22Rv1 (cell line): ENCODE measurements around the gene SPEG.

Experiments
- H3K27ac ChIP-seq: fragments of 450-650 bp; 2 replicates; pipeline ENCODE4 v1.5.1; 2017
- ZFX ChIP-seq: fragments of 450-650 bp; IDR thresholded peaks from 2 replicates; pipeline ENCODE4 v1.6.1; 2017; ENCODE audit warnings: antibody characterized with exemption, borderline replicate concordance
- TF ChIP-seq, protein P1 (sequence below): fragments of 450-650 bp; IDR thresholded peaks from 2 replicates; pipeline ENCODE4 v1.5.1; 2017; ENCODE audit warnings: mild to moderate bottlenecking

The SPEG gene

DNA sequence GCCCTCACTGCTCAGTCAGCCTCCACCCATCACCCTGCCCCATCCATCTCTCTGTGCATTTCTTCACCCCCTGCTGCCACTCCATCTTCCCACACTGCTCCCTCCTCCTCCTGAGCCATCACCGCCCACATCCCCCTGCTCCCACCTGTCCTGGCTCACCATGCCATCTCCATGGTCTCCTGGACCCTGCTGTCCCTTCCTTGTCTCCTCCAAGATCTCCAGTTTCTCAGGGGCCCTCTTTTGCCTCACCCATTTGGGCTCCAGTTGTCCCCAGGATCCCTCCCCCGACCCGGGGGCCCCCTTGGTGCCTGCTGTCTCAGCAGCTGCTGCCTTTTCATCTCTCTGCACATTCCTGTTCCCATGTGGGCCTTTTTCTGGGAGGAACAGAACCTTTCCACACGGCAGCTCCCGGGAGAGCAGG lies 10.6 kb downstream of the SPEG start:
- no peak overlapping the region for H3K27ac ChIP-seq
- TF ChIP-seq, protein P1, sequence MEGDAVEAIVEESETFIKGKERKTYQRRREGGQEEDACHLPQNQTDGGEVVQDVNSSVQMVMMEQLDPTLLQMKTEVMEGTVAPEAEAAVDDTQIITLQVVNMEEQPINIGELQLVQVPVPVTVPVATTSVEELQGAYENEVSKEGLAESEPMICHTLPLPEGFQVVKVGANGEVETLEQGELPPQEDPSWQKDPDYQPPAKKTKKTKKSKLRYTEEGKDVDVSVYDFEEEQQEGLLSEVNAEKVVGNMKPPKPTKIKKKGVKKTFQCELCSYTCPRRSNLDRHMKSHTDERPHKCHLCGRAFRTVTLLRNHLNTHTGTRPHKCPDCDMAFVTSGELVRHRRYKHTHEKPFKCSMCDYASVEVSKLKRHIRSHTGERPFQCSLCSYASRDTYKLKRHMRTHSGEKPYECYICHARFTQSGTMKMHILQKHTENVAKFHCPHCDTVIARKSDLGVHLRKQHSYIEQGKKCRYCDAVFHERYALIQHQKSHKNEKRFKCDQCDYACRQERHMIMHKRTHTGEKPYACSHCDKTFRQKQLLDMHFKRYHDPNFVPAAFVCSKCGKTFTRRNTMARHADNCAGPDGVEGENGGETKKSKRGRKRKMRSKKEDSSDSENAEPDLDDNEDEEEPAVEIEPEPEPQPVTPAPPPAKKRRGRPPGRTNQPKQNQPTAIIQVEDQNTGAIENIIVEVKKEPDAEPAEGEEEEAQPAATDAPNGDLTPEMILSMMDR: no peak

DNA sequence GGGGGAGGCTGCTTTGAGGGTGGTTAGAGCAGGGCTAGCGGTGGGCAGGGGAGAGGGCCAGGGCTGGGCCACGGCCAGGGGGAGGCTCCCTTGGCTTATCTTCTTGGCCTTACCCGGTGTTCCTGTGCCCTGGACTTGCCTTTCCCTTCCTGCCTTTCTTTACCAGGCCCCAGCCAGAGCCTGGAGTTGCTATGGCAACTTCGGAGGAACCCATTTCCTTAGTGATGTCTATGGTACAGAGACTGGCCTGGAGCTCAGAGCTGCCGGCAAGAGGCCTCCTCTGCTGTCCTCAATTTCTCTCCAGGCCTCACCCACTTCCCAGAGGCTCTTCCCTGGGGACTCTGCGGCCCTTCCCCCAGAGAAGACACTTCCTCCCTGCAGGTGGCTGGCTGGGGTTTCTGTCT lies 11.5 kb downstream of the SPEG start:
- no peak overlapping the region for H3K27ac ChIP-seq
- no peak for TF ChIP-seq ZFX

DNA sequence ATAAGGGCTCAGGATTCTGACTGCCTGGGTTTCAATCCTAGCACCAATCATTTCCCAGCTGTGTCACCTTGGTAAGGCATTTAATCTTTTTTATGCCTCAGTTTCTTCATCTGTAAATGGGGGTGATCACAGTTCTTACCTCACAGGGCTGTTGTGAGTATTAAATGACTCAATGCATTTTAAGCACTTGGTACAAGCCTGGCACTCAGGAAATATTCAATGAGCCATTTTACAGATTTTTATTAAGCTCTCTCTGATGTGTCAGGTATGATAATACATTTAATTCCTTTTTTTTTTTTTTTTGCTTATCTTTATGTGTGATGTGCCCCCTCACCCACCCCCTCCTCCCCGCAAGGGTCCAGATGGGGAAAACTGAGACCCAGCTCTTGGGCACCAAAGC lies 12.0 kb downstream of the SPEG start:
- TF ChIP-seq, protein P1: no peak
- no peak for TF ChIP-seq ZFX
- no peak overlapping the region for H3K27ac ChIP-seq

DNA sequence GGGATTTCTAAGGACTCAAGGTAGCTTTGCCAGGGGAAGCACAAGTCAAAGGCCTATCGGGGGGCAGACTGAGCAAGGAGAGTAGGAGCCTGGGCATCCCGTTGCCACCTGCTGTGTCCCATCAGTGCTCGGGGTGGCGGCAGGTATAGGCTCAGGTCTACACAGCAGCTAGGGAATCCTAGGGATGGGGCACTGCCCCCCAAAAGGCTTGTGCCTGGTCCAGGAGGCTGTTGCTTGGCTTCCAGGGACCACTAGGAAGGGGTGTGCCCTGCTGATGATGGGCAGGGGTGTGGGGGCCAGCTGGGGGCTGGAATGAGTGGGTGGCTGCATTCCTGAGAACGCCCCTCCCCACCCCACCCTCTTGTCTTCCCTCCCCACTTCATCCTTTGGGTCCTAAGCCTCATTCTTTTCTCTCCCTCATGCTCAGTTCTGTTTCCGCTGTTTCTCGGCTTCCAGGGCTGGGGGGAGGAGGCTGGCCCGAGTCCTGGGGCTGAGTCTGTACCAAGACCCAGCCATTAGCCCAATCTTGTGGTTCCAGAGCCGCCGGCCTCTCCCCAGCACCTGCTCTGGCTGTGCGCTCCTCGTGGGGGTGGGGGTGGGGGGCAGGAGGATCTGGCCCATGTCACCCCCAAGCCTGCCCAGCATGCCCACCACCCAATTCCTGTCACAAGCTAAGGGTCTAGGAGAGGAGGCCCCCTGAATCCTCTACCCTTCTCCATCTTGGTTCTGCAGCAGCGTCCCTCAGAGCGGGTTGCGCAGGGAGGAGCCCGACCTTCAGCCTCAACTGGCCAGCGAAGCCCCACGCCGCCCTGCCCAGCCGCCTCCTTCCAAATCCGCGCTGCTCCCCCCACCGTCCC lies 12.8 kb downstream of the SPEG start:
- H3K27ac ChIP-seq: no peak overlapping the region
- no peak for TF ChIP-seq ZFX
- TF ChIP-seq, protein P1: no peak

DNA sequence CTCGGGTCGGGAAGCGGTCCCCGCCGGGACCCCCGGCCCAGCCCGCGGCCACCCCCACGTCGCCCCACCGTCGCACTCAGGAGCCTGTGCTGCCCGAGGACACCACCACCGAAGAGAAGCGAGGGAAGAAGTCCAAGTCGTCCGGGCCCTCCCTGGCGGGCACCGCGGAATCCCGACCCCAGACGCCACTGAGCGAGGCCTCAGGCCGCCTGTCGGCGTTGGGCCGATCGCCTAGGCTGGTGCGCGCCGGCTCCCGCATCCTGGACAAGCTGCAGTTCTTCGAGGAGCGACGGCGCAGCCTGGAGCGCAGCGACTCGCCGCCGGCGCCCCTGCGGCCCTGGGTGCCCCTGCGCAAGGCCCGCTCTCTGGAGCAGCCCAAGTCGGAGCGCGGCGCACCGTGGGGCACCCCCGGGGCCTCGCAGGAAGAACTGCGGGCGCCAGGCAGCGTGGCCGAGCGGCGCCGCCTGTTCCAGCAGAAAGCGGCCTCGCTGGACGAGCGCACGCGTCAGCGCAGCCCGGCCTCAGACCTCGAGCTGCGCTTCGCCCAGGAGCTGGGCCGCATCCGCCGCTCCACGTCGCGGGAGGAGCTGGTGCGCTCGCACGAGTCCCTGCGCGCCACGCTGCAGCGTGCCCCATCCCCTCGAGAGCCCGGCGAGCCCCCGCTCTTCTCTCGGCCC lies 13.6 kb downstream of the SPEG start:
- TF ChIP-seq, protein P1: no peak
- no peak for TF ChIP-seq ZFX
- H3K27ac ChIP-seq: no peak overlapping the region

DNA sequence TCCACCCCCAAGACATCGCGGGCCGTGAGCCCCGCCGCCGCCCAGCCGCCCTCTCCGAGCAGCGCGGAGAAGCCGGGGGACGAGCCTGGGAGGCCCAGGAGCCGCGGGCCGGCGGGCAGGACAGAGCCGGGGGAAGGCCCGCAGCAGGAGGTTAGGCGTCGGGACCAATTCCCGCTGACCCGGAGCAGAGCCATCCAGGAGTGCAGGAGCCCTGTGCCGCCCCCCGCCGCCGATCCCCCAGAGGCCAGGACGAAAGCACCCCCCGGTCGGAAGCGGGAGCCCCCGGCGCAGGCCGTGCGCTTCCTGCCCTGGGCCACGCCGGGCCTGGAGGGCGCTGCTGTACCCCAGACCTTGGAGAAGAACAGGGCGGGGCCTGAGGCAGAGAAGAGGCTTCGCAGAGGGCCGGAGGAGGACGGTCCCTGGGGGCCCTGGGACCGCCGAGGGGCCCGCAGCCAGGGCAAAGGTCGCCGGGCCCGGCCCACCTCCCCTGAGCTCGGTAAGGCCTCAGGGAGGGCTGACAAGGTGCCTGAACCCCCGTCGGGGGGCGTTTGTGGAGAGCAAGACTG lies 14.2 kb downstream of the SPEG start:
- TF ChIP-seq, protein P1: no peak
- TF ChIP-seq ZFX: no peak

DNA sequence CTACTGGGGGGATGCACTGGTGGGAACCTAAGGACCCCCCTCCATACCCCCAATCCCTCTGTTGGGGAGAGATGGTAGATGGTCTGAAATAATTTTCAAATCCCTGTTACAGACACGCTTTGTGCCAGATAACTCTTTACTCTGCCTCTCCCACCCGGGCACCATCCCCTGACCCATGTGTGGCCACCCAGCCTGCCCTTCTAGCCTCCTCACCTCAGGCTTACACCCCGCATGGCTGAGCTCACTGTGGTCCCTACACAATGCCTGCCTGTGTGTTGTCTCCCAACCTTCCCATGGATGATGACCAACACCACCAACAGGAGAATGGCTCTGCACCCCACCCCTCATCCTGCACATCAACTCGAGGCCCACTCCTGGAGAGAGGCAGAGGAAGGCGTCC lies 15.0 kb downstream of the SPEG start:
- TF ChIP-seq, protein P1: no peak
- no peak for TF ChIP-seq ZFX
- H3K27ac ChIP-seq: no peak overlapping the region

More for the DNA sequence above, 14.2 kb downstream of the SPEG start:
- no peak overlapping the region for H3K27ac ChIP-seq
